GM10266 (cell line): ENCODE data around the gene AQR.
"Not testable (repeated sequence)": the region's sequence is repeated elsewhere in the genome, so short reads cannot be mapped to it uniquely, and the experiment has no call there.

Experiments used
- DNase-seq: peaks from one replicate; pipeline ENCODE4 v3.0.0; 2012; ENCODE audit errors: extremely low spot score
- TF ChIP-seq, protein P1 (sequence below): IDR thresholded peaks from 2 replicates; pipeline ENCODE4 v1.5.1; 2012; ENCODE audit warnings: mild to moderate bottlenecking, low read depth; ENCODE audit not compliant: control insufficient read depth, insufficient read depth; ENCODE audit errors: missing control alignments

Gene AQR

DNA sequence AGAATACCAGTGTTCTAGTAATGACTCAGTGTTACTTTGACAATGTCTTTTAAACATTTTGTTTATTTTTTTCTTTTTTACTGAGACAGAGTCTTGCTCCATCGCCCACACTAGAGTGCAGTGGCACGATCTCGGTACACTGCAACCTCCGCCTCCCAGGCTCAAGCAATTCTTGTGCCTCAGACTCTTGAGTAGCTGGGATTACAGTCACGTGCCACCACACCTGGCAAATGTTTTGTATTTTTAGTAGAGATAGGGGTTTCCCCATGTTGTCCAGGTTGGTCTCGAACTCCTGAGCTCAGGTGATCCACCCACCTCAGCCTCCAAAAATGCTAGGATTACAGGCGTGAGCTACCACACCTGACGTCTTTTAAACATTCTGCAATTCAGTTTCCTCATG is 15.7 kb downstream of the AQR start:
- DNase-seq, result no peak
- TF ChIP-seq, protein P1, sequence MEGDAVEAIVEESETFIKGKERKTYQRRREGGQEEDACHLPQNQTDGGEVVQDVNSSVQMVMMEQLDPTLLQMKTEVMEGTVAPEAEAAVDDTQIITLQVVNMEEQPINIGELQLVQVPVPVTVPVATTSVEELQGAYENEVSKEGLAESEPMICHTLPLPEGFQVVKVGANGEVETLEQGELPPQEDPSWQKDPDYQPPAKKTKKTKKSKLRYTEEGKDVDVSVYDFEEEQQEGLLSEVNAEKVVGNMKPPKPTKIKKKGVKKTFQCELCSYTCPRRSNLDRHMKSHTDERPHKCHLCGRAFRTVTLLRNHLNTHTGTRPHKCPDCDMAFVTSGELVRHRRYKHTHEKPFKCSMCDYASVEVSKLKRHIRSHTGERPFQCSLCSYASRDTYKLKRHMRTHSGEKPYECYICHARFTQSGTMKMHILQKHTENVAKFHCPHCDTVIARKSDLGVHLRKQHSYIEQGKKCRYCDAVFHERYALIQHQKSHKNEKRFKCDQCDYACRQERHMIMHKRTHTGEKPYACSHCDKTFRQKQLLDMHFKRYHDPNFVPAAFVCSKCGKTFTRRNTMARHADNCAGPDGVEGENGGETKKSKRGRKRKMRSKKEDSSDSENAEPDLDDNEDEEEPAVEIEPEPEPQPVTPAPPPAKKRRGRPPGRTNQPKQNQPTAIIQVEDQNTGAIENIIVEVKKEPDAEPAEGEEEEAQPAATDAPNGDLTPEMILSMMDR, result no peak

DNA sequence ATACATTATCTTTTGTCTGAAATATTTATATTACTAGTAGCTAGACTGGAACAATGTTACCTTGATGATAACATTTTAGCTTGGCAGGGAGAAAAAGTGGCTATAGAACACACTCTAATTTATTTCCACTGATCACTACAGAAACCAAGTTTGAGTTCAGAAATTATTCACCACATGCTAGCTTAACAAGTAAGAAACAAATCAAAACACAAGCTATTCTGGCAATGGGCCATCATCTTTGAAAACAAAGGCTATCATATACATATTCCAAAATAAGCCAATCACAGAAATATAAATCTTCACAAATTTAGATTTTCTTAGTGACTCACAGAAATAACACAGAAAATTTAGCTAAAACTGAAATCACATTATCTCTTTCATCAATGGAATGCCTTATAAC is 17.1 kb downstream of the AQR start:
- TF ChIP-seq, protein P1, result no peak
- no peak for DNase-seq

DNA sequence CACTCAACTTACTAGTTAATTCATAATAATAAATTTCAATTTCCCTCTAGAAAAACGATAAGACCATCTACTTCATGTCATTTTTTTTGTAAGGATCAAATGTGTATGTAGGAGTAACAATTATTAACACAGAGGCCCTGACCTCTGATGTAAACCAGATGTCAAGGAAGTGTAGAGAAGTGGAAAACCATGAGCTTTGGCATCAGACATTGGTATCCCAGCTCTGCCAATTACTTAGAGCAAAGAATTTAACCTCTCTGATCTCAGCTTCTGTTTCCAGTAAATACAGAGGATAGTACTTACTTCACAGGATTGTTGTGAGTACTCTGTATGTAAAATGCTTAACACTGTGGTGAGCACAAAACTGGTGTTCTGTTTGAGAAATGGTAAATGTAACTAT is 17.5 kb downstream of the AQR start:
- no peak for DNase-seq
- TF ChIP-seq, protein P1, result no peak

DNA sequence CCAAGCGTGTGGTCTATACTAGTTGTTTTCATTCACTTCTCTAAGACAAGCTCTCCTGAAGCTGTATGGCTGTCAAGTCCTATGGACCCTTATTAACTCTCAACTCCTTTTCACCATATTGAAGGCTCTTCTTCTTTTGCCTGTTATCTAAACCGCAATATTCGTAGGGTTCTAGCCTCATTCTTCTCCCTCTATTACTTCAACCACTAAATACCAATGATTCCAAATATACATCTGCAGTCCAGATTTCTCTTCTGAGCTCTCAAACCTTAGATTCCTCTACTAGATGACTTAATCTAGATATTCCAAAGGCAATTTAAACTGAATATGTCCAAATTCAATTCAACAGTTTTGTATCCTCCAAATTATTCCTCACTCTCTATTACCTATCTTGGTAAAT is 24.6 kb downstream of the AQR start:
- no peak for DNase-seq
- TF ChIP-seq, protein P1, result no peak

DNA sequence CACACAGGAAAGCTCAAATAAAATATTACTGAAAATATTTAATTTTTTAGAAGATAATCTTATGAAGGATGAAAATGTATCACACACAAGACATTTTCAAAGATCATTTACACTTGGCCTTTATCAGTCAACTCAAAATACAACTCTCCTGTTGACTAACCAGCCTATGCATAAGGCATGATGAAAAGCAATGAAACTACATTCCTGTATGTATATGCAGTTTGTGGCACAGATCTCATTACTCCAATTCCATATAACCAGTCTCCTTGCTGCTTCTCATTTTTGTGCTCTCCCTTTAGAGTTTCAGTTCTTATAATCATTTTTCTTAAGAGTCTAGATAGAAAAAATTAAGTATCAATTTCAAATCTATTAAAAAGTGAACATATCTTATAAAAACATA is 25.8 kb downstream of the AQR start:
- no peak for DNase-seq
- TF ChIP-seq, protein P1, result no peak

DNA sequence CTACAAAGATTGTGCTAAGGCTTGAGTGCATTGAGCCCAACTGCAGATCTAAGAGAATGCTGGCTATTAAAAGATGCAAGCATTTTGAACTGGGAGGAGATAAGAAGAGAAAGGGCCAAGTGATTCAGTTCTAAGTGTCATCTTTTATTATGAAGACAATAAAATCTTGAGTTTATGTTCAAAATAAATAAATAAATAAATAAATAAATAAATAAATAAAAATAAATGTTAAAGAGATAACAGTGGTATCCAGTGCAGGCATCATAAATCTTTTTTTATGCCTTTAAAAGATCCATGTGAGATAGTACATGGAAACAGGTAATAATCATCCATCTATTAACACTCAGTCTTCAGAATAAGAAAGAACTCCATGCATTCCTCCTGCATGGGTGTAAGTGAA is 26.3 kb downstream of the AQR start:
- DNase-seq, result not testable (repeated sequence)

DNA sequence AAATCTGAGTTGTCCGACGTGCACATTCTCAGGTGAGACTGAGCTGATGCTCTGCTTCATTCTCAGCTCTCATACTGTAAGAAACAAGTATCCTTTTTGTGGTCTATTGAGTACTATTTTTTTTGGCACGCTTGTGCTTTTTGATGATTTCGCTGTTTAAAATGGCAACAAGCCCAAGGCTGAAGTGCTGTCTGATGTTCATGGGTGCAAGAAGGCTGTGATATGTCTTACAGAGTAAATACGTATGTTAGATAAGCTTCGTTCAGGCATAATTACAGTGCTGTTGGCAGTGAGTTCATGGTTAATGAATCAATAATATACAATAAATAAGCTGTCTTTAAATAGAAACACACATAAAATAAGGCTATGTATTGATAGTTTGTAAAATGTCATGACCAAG is 27.2 kb downstream of the AQR start:
- DNase-seq, result no peak
- TF ChIP-seq, protein P1, result no peak

DNA sequence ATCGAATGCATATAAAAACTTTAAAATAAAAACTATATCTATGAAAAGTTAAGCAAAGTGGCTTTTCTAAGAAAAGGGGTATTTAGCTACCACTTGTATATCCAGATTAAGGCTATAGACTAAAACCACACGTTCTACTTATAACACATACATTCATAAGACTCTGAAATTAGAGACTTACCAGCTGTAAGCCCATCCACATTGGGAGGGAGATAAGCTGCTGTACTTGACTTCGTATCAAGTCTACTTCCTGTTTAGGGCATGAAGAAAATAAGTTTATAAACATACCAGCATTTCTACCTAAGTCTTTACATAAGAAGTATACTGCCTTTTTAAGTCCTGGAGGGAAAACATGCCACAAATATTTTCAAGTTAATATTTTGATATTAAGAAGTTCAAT is 27.7 kb downstream of the AQR start:
- TF ChIP-seq, protein P1, result no peak
- no peak for DNase-seq
